IPS-15b (cell line): ENCODE results near the gene SPDEF.

Experiments
- H3K27me3 ChIP-seq: one replicate; pipeline ENCODE4 v1.6.1; 2013; ENCODE audit warnings: low read length; ENCODE audit not compliant: control insufficient read depth, insufficient read depth
- H3K36me3 ChIP-seq: one replicate; pipeline ENCODE4 v1.6.1; 2013; ENCODE audit warnings: low read length; ENCODE audit not compliant: control insufficient read depth, insufficient read depth
- H3K4me1 ChIP-seq: one replicate; pipeline ENCODE4 v1.6.1; 2013; ENCODE audit warnings: mild to moderate bottlenecking, low read length; ENCODE audit not compliant: control insufficient read depth, insufficient read depth
- H3K4me3 ChIP-seq: one replicate; pipeline ENCODE4 v1.5.1; 2013; ENCODE audit warnings: low read depth, low read length
- H3K9ac ChIP-seq: one replicate; pipeline ENCODE4 v1.6.1; 2013; ENCODE audit warnings: low read depth, mild to moderate bottlenecking, low read length
- H3K9me3 ChIP-seq: one replicate; pipeline ENCODE4 v1.6.1; 2013; ENCODE audit warnings: mild to moderate bottlenecking, low read length; ENCODE audit not compliant: control insufficient read depth, insufficient read depth

Gene SPDEF

GRCh38 chr6:34521463-34522285, 34.5 kb downstream of the SPDEF start:
- H3K27me3 ChIP-seq, result no peaks in the 10 kb centered on the region
- H3K4me1 ChIP-seq, result peaks cover 1% of the 10 kb centered on the region
- H3K4me3 ChIP-seq, result no peak overlapping the region
- H3K9me3 ChIP-seq, result no peaks in the 10 kb centered on the region
- H3K36me3 ChIP-seq, result no peaks in the 10 kb centered on the region
- H3K9ac ChIP-seq, result no peak overlapping the region

DNA sequence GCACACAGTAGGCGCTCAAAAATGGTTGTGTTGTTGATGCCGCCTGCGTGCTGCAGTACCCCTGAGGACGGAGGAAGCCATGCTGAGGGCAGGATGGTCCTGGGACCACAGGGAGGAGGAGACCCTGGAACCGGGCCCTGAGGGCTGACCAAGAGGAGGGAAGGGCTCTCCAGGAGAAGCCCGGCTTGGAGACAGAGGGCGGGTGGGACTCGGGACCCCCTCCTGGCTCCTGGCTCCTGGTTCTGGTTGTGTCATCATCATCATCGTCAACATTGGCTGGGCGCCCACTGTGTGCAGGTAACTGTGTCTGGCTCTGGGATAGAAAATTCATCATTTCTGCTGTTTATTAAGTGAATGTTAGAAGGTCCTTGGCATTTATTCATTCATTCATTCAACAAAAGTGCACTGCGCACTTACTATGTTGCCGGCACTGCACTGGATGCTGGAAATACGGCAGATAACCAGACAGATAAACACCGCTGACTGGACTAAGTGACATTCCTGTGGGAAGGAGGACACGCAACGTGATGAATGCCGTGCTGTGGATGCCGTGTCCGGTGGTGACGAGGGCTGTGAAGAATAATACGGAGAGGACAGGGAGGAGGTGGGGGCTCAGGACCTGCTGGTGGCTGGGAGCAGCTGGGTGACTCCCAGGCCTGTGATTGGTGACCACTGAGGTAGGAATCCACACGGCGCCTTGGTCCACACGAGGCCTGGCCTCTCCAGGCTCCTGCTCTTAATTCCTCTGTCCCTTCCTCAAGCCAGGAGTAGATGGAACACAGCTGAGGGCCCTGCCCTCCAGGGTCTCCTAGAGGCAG, 35.3 kb downstream of the SPDEF start:
- Histone ChIP-seq H3K36me3 (no peaks in the 10 kb centered on the region), H3K27me3 (no peaks in the 10 kb centered on the region), H3K4me3 (no peak overlapping the region), H3K9me3 (no peaks in the 10 kb centered on the region), H3K9ac (no peak overlapping the region), H3K4me1 (no peaks in the 10 kb centered on the region)

DNA sequence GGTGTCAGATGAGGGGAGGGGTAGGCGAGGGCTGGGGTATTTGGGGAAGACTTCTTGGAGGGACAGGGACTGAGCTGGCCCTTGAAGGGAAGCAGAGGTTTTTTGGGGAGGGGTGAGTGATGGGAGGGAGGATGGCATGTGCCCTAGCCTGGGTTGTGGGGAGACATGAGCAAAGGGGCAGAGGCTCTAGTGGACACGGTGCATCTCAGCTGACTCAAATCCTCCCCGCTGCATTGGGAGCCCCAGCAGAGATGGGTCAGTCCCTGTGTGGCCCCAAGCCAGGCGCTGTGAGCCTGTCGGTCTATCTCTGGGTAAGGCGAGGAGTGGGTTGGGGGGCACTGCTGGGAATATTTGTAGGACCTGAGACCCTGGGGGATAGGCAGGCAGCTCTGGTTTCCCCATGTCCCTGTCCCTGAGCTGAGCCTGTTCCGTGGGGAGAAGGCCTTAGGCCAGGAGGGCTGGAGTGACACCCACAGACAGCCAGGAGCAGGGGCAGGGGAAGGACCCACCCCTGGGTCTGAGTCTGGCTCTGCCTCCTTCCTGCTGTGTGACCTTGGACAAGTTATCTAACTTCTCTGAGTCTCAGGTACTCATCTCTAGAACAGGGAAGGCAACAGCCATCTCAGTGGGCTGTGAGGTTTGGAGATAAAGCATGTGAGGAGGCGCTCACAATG, 36.0 kb downstream of the SPDEF start:
- Histone ChIP-seq H3K4me3 (no peak overlapping the region), H3K27me3 (no peaks in the 10 kb centered on the region), H3K9ac (no peak overlapping the region), H3K4me1 (peaks cover 2% of the 10 kb centered on the region), H3K36me3 (no peaks in the 10 kb centered on the region), H3K9me3 (no peaks in the 10 kb centered on the region)

DNA sequence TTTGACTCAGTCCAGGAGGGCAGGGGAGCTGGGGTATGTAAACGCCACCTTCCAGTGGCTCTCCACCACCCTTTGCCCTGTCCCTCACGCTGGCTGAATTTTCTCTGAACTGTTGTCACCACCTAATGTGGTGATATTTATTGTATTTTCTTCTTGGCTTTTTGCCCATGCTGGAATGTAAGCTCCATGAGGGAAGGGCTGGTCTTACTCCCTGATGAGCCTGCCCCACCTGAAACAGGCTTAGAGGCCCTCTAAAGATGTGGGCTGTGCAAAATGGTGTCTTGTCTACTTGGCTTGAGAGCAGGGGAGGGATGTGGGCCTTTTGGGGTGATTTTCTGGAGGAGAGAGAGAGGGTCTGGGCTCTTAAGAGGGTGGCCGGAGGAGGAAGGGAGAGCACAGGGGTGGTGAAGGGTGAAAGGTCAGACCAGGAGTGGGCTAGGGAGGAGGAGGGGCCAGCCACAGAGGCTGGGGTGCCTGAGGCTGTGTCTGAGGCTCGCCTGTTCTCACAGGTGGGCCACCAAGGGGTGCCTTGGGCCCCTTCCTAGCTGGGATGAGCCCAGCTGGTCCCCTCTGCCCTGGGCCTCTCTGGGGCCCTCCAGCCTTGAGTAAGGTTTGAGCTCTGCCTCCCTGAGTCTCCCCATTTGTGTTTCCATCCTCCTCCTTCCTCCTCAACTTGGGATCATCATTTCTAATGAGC, 37.3 kb downstream of the SPDEF start:
- Histone ChIP-seq H3K9me3 (no peaks in the 10 kb centered on the region), H3K4me3 (no peak overlapping the region), H3K4me1 (peaks cover 3% of the 10 kb centered on the region), H3K9ac (no peak overlapping the region), H3K27me3 (no peaks in the 10 kb centered on the region), H3K36me3 (no peaks in the 10 kb centered on the region)

DNA sequence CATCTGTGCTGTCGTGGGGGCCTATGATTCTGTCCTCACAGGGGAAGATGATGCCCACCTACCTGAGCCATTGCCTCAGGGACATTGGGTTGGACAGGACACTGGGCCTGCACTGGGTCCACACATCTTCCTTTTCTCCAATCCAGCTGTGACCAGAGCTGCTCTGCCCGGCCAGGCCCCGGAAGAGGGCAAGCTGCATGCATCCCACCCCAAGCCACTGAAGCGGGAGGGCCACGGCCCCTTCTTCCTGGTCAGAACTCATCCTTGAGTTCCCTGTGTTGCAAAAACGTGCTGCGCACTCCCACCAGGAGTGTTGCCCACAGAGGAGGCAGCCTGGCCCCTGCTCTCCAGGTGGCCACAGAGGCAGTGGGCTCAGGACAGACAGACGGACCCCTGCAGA, 38.2 kb downstream of the SPDEF start:
- H3K4me1 ChIP-seq, result peaks cover 3% of the 10 kb centered on the region
- H3K27me3 ChIP-seq, result no peaks in the 10 kb centered on the region
- no peaks in the 10 kb centered on the region for H3K36me3 ChIP-seq
- H3K9ac ChIP-seq, result no peak overlapping the region
- H3K9me3 ChIP-seq, result no peaks in the 10 kb centered on the region
- H3K4me3 ChIP-seq, result no peak overlapping the region

- H3K27me3 ChIP-seq, result no peaks in the 10 kb centered on the region
- no peaks in the 10 kb centered on the region for H3K9me3 ChIP-seq
- H3K4me1 ChIP-seq, result peaks cover 3% of the 10 kb centered on the region
- no peaks in the 10 kb centered on the region for H3K36me3 ChIP-seq
- no peak overlapping the region for H3K4me3 ChIP-seq
- no peak overlapping the region for H3K9ac ChIP-seq
Measured at GRCh38 chr6:34517461-34517881, 38.7 kb downstream of the SPDEF start.

DNA sequence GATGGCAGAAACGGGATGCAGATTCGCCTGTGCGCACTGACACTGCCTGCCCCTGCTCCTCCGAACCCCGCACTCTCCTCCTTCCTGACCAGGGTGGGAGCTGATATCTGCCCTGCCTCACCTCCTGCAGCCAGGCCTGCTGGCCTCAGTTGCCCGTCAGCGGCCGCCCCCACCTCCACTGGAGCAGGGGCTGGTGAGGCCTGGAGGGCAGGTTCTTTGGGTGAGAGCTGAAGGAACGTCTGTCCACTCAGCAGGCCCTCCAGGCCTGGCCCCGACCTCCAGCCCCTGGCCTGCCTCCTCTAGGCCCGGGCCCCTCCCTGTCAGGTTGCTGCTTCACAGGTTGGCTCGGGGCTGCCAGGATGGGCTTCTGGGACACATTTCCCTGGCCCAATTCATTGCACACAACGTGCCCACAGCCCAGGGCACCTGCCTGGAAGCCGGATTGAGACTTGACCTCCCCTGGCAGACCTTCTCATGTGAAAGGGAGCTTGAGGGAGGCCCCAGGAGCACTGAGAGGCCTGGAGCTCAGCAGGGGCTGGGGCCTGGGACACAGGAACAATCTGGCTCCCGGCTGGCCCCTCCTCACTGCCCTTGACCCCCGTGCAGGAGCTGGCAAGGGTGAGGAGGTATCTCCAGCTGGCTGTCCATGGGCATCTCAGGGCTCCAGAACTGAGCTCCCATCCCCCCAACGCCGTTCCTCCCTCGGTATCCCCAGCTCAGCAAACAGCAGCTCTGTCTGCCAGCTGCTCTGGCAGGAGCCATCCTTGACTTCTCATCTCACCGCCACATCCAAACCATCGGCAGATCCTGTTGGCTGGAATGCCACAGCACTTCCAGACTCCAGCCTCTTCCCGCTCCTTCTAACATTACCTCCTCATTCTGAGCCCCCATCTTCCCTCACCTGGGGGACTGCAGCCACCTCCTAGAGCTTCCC, 39.5 kb downstream of the SPDEF start:
- H3K9me3 ChIP-seq, result no peaks in the 10 kb centered on the region
- H3K27me3 ChIP-seq, result no peaks in the 10 kb centered on the region
- H3K4me1 ChIP-seq, result peaks cover 3% of the 10 kb centered on the region
- no peaks in the 10 kb centered on the region for H3K36me3 ChIP-seq
- H3K9ac ChIP-seq, result no peak overlapping the region
- H3K4me3 ChIP-seq, result no peak overlapping the region

DNA sequence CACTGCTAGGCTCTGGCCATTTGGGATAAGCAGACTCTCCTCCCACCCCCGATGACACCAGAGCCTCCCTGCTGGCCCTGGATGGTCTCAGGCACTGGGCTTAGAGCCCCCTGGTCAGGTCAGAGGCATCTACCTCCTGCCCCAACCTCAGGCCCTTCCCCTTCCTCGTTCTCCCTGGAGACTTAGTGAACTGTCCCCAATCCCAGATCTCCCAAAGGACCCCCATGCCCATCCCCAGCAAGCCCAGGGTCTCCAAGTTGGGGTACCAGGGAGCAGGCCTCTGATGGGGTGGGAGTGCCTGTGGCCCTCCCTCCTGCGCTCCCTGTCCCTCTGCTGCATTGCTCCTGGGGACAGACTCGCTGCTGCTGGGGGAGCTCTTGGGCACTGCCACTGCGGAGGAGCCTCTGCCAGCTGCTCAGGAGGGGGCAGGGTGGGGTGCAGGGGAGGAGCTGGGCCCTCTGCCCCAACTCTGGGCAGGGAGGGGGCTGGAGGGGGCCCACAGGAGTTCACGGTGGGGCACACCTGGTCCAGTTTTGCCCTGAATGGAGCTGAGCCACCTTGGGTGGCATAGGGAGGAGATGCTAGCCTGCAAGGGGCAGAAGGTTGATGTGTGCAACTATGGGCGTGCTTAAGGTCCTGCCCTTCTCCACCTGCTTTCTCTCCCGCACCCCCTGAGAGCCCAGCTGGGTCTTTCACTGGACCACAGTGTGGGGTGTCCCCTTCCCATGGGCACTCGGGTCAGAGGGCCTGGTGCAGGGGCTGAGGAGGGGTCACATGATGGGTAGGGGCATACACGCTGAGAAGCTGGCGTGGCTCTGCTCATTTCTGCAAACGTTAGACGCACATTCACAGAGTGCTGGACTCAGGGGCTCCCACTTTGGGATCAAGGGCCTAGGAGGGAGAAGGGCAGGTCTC, 40.4 kb downstream of the SPDEF start:
- Histone ChIP-seq H3K9ac (no peak overlapping the region), H3K4me3 (no peak overlapping the region), H3K27me3 (no peaks in the 10 kb centered on the region), H3K9me3 (no peaks in the 10 kb centered on the region), H3K36me3 (no peaks in the 10 kb centered on the region), H3K4me1 (peaks cover 3% of the 10 kb centered on the region)

GRCh38 chr6:34514593-34515472, 41.3 kb downstream of the SPDEF start:
- H3K4me3 ChIP-seq, result peak overlapping the region; percentile 72
- H3K4me1 ChIP-seq, result peaks cover 3% of the 10 kb centered on the region
- no peak overlapping the region for H3K9ac ChIP-seq
- no peaks in the 10 kb centered on the region for H3K36me3 ChIP-seq
- no peaks in the 10 kb centered on the region for H3K9me3 ChIP-seq
- H3K27me3 ChIP-seq, result no peaks in the 10 kb centered on the region
